B cell (primary cell): ENCODE results near the gene HOXA4. TPM values are rescaled to one million over a fixed set of nuclear protein-coding genes. Genes with fewer than 3 reads are reported as not detected.

Experiments
- ATAC-seq: fragments of 200-7000 bp; cut with Tn5 transposase; one replicate; pipeline ENCODE4 v1.10.0; 2021; ENCODE audit warnings: low read depth, mild to moderate bottlenecking, moderate number of reproducible peaks, moderate library complexity
- CTCF ChIA-PET: fragments of 350-600 bp; sonication (Branson Sonifier 250); formaldehyde crosslinking; loops from one replicate; lab custom pipeline; 2021; ENCODE audit warnings: antibody characterized with exemption, inconsistent platforms; lab: Charles Lee
- POLR2A ChIA-PET: fragments of 350-600 bp; sonication (Branson Sonifier 250); formaldehyde crosslinking; loops from one replicate; lab custom pipeline; 2021; ENCODE audit warnings: antibody characterized with exemption; lab: Charles Lee
- DNase-seq: peaks from one replicate; pipeline ENCODE4 v3.0.0; 2013
- H2AFZ ChIP-seq: 2 replicates; pipeline ENCODE4 v1.6.1; 2012; ENCODE audit warnings: mild to moderate bottlenecking, low read depth, low read length; ENCODE audit not compliant: insufficient read depth, poor library complexity, severe bottlenecking
- H3K27ac ChIP-seq, 2 donors: 1 replicate in 1 of 2; 2 replicates in 1 of 2; pipeline ENCODE4 v1.5.1; 2012 to 2013; ENCODE audit warnings: low read length in 2 of 2, mild to moderate bottlenecking in 2 of 2, moderate library complexity in 1 of 2
- H3K27me3 ChIP-seq, 4 experiments: fragments of 200-600 bp in 1 of 4; sonication (generic) in 1 of 4; replicated peaks in 1 of 4; 1 replicate in 2 of 4; 2 replicates in 2 of 4; pipeline versions ENCODE4 v1.6.1 to v1.7.0; 2013 to 2016; ENCODE audit warnings: low read length in 3 of 4, mild to moderate bottlenecking in 2 of 4, mixed read lengths in 1 of 4, moderate library complexity in 1 of 4; ENCODE audit not compliant: insufficient read depth in 4 of 4, control insufficient read depth in 3 of 4; ENCODE audit errors: control extremely low read depth in 1 of 4
- H3K36me3 ChIP-seq, 2 experiments: replicated peaks in 1 of 2; 1 replicate in 1 of 2; 2 replicates in 1 of 2; pipeline versions ENCODE4 v1.6.1 to v1.7.1; 2013; ENCODE audit warnings: low read length in 1 of 2; ENCODE audit not compliant: insufficient read depth in 2 of 2, control insufficient read depth in 1 of 2; ENCODE audit errors: control extremely low read depth in 1 of 2, extremely low read depth in 1 of 2
- H3K4me1 ChIP-seq, 2 donors: fragments of 200-600 bp in 1 of 2; sonication (generic) in 1 of 2; 1 replicate in 1 of 2; 2 replicates in 1 of 2; pipeline versions ENCODE4 v1.5.1 to v1.6.1; 2013 to 2017; ENCODE audit warnings: low read length in 2 of 2; ENCODE audit not compliant: control insufficient read depth in 2 of 2, insufficient read depth in 2 of 2
- H3K4me2 ChIP-seq: replicated peaks from 2 replicates; pipeline ENCODE3; 2012; ENCODE audit warnings: mild to moderate bottlenecking, low read depth, low read length; ENCODE audit not compliant: poor library complexity, severe bottlenecking
- H3K4me3 ChIP-seq, 5 experiments: fragments of 200-600 bp in 1 of 5; sonication (generic) in 1 of 5; 1 replicate in 3 of 5; 2 replicates in 2 of 5; pipeline versions ENCODE4 v1.5.1 to v1.7.0; 2011 to 2016; ENCODE audit warnings: low read length in 4 of 5, mild to moderate bottlenecking in 4 of 5, low read depth in 2 of 5, control low read depth in 1 of 5, moderate library complexity in 1 of 5; ENCODE audit not compliant: insufficient read depth in 1 of 5; ENCODE audit errors: control extremely low read depth in 1 of 5, extremely low read depth in 1 of 5
- H3K79me2 ChIP-seq: fragments of 200-600 bp; sonication (generic); one replicate; pipeline ENCODE4 v1.6.0; 2016; ENCODE audit warnings: low read length; ENCODE audit not compliant: control insufficient read depth, insufficient read depth
- H3K9ac ChIP-seq: fragments of 200-600 bp; sonication (generic); 2 replicates; pipeline ENCODE4 v1.6.1; 2017; ENCODE audit warnings: mild to moderate bottlenecking, low read length, moderate library complexity
- H3K9me3 ChIP-seq, 3 donors: one replicate each; pipeline versions ENCODE4 v1.6.1 to v1.7.1; 2013; ENCODE audit warnings: low read length in 2 of 3; ENCODE audit not compliant: control insufficient read depth in 2 of 3, insufficient read depth in 1 of 3; ENCODE audit errors: control extremely low read depth in 1 of 3
- H4K20me1 ChIP-seq: 2 replicates; pipeline ENCODE4 v1.6.0; 2012; ENCODE audit warnings: mild to moderate bottlenecking, low read length; ENCODE audit not compliant: insufficient read depth, control insufficient read depth, poor library complexity, severe bottlenecking
- H3K27ac Mint-ChIP-seq: one replicate; pipeline ENCODE4 v1.8.0; 2021; ENCODE audit warnings: mixed read lengths
- H3K27me3 Mint-ChIP-seq: one replicate; pipeline ENCODE4 v1.8.0; 2021; ENCODE audit warnings: mixed read lengths
- H3K4me1 Mint-ChIP-seq: one replicate; pipeline ENCODE4 v1.8.0; 2021; ENCODE audit warnings: mixed read lengths
- H3K4me3 Mint-ChIP-seq: one replicate; pipeline ENCODE4 v1.8.0; 2021; ENCODE audit warnings: mixed read lengths
- H3K9me3 Mint-ChIP-seq: one replicate; pipeline ENCODE4 v1.8.0; 2022; ENCODE audit warnings: mixed read lengths; ENCODE audit not compliant: insufficient read depth
- EZH2 ChIP-seq: IDR thresholded peaks from 2 replicates; pipeline ENCODE4 v1.6.1; 2012; ENCODE audit warnings: borderline replicate concordance, low read depth, mild to moderate bottlenecking, moderate library complexity, low read length; ENCODE audit not compliant: insufficient read depth, poor library complexity, severe bottlenecking
- WGBS: methylation state at CpG from one replicate; pipeline ENCODE4 v1.1.5; 2013; ENCODE audit warnings: missing lambda C conversion rate; ENCODE audit not compliant: insufficient coverage; 5-methylcytosine and 5-hydroxymethylcytosine counted together
- intact Hi-C: fragments of 100-400 bp; cut with micrococcal nuclease; formaldehyde crosslinking; loops from one replicate; pipeline ENCODE4 v1.10.0; 2022
- polyA plus RNA-seq: library from polyadenylated mRNA; depleted of rRNA; stranded (reverse); fragments of >200 nt; gene quantifications from 2 replicates; pipeline ENCODE4 v1.2.3, GENCODE V29; 2012
- total RNA-seq, 2 donors: library from RNA; stranded (reverse); fragments of 120-200 nt in 1 of 2; gene quantifications; 1 replicate in 1 of 2; 2 replicates in 1 of 2; pipeline versions ENCODE4 v1.2.3 to v1.2.4, GENCODE V29; 2013 to 2022
- TF ChIP-seq, protein P1 (sequence below): fragments of 200-600 bp; IDR thresholded peaks from one replicate; pipeline ENCODE4 v1.8.0; 2022; ENCODE audit warnings: antibody characterized with exemption, mild to moderate bottlenecking

The HOXA4 gene
- total and polyA plus RNA-seq, 2 donors (not counting 1 experiment from before 2014, with no cell fraction given), result 0.30 TPM; not detected in 1

DNA sequence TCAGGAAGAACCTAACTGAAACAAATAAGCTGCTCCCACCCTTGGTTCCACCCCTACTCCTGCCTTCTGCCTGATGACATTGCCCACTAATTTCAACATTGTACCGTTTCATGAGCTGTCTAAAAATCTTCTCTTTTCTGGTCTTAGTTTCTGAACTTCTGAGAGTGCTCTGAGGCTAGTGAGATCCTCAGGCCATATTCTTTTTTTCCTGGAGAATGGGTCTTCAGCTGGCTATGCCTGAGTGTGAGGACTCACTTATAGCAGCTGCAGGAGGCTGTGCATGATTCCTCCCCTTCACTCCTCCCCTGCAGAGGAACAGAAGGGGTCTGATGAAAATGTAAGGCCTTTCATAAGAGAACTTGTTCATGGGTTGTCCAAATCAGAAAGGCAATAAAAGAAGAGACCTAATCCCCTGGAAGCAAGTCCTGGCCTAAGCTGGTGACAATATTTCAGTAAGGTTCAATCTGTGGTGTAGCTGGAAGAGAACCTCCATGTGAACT lies 11.1 kb downstream of the HOXA4 start:
- Mint-ChIP-seq H3K4me3 (no peak overlapping the region), H3K9me3 (no peaks in the 10 kb centered on the region), H3K4me1 (no peaks in the 10 kb centered on the region), H3K27ac (no peak overlapping the region), H3K27me3 (peaks cover 11% of the 10 kb centered on the region)
- Histone ChIP-seq H3K27ac (no peak overlapping the region), H2AFZ (no peak overlapping the region), H3K27me3 (peaks cover 0 to 4% (median 0%) of the 10 kb centered on the region in 4 experiments), H3K9me3 (peaks cover 0 to 3% (median 0%) of the 10 kb centered on the region in 3 donors), H3K4me3 (no peak overlapping the region), H3K79me2 (no peaks in the 10 kb centered on the region), H4K20me1 (no peaks in the 10 kb centered on the region), H3K36me3 (no peaks in the 10 kb centered on the region), H3K4me1 (no peaks in the 10 kb centered on the region), H3K4me2 (no peak overlapping the region), H3K9ac (no peak overlapping the region)
- TF ChIP-seq, protein P1, sequence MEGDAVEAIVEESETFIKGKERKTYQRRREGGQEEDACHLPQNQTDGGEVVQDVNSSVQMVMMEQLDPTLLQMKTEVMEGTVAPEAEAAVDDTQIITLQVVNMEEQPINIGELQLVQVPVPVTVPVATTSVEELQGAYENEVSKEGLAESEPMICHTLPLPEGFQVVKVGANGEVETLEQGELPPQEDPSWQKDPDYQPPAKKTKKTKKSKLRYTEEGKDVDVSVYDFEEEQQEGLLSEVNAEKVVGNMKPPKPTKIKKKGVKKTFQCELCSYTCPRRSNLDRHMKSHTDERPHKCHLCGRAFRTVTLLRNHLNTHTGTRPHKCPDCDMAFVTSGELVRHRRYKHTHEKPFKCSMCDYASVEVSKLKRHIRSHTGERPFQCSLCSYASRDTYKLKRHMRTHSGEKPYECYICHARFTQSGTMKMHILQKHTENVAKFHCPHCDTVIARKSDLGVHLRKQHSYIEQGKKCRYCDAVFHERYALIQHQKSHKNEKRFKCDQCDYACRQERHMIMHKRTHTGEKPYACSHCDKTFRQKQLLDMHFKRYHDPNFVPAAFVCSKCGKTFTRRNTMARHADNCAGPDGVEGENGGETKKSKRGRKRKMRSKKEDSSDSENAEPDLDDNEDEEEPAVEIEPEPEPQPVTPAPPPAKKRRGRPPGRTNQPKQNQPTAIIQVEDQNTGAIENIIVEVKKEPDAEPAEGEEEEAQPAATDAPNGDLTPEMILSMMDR, result no peak
- no peak for TF ChIP-seq EZH2
- DNase-seq (no peak), ATAC-seq (no peak)
- intact Hi-C loops, result no loop called here
- no CpG with 5 or more reads among the region's 1 CpG for WGBS
- ChIA-PET CTCF (no interaction called here), POLR2A (no interaction called here)

DNA sequence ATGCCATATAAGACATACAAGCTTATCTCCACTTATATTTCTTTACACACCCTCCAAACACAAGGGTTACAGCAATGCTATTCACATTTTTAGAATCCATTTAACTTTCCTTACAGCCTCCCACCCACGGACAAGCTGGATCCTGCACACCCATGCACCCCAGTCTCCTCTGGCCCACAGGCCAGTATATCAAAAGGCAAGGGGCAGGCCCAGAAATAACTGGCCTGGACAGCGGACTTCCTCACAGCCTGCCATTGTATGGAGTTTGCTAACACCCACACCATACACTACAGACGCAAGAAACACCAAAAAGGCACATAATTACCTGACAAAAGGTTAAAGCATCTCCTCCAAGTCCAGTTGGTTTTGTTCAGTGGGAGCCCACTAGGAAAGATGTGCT lies 12.0 kb downstream of the HOXA4 start:
- intact Hi-C loops, result no loop called here
- Histone ChIP-seq H3K4me2 (no peak overlapping the region), H3K9ac (no peak overlapping the region), H3K4me1 (no peaks in the 10 kb centered on the region), H2AFZ (no peak overlapping the region), H3K27ac (no peak overlapping the region), H3K27me3 (peaks cover 0 to 7% (median 0%) of the 10 kb centered on the region in 4 experiments), H4K20me1 (no peaks in the 10 kb centered on the region), H3K4me3 (no peak overlapping the region), H3K36me3 (no peaks in the 10 kb centered on the region), H3K9me3 (peaks cover 0 to 3% (median 0%) of the 10 kb centered on the region in 3 donors), H3K79me2 (no peaks in the 10 kb centered on the region)
- ChIA-PET POLR2A (no interaction called here), CTCF (interaction anchor here (1.0 kb wide), 1 partner anchor 32 kb away, joined by 3 read pairs; no protein-coding TSS in a partner anchor)
- TF ChIP-seq EZH2, result no peak
- TF ChIP-seq, protein P1, result no peak
- H3K4me1 Mint-ChIP-seq, result no peaks in the 10 kb centered on the region
- WGBS, result 93% methylated on average over 1 of the region's 3 CpGs
- H3K27ac Mint-ChIP-seq, result no peak overlapping the region
- DNase-seq (no peak), ATAC-seq (no peak)
- no peaks in the 10 kb centered on the region for H3K9me3 Mint-ChIP-seq
- no peak overlapping the region for H3K4me3 Mint-ChIP-seq
- peaks cover 10% of the 10 kb centered on the region for H3K27me3 Mint-ChIP-seq
